G401.6 (cell line): ENCODE data around the gene SCN9A.

ENCODE experiments used
- FAIRE-seq: peaks from 2 replicates; lab custom pipeline; 2012; peaks lifted over from hg19 to GRCh38; lab: Jason Lieb, UNC

SCN9A gene

GRCh38 chr2:166173263-166173662, 202.5 kb downstream of the SCN9A start:
- no peak for FAIRE-seq

- no peak for FAIRE-seq
Measured at GRCh38 chr2:166171216-166171615, 204.5 kb downstream of the SCN9A start.

GRCh38 chr2:166170356-166170755, 205.4 kb downstream of the SCN9A start:
- no peak for FAIRE-seq

GRCh38 chr2:166167449-166167848, 208.3 kb downstream of the SCN9A start:
- no peak for FAIRE-seq

- FAIRE-seq, result no peak
Measured at GRCh38 chr2:166163775-166164174, 212.0 kb downstream of the SCN9A start.

GRCh38 chr2:166158546-166158945, 217.2 kb downstream of the SCN9A start:
- FAIRE-seq, result no peak

GRCh38 chr2:166157578-166157977, 218.2 kb downstream of the SCN9A start:
- FAIRE-seq, result no peak

GRCh38 chr2:166156985-166157490, 218.7 kb downstream of the SCN9A start:
- no peak for FAIRE-seq

- no peak for FAIRE-seq
Measured at GRCh38 chr2:166155589-166155988, 220.2 kb downstream of the SCN9A start.

GRCh38 chr2:166154685-166155338, 220.9 kb downstream of the SCN9A start:
- no peak for FAIRE-seq

- FAIRE-seq, result no peak
Measured at GRCh38 chr2:166152064-166152463, 223.7 kb downstream of the SCN9A start.

GRCh38 chr2:166148500-166149400, 227.0 kb downstream of the SCN9A start:
- no peak for FAIRE-seq

- FAIRE-seq, result no peak
Measured at GRCh38 chr2:166147883-166148282, 227.9 kb downstream of the SCN9A start.
